ENCODE measurements around the gene TRAPPC3.
A peak's percentile ranks its signal among the peaks of the same experiment; 100 is the strongest.

The TRAPPC3 gene

GRCh38 chr1:36154765-36155407 lies 5.6 kb upstream of the TRAPPC3 start:
- H3K36me3 ChIP-seq (replicated peaks): peaks cover 19% of the 10 kb centered on the region
- no peaks in the 10 kb centered on the region for H3K27me3 ChIP-seq (replicated peaks)
- in situ Hi-C loops (cut with HindIII; ENCODE audit: low pct_ligation_motif_present, low sequenced_read_pairs): no loop called here
- peak overlapping the region; percentile 97 for H3K4me3 ChIP-seq (ENCODE audit: low read depth, low read length)
- DNase-seq: no peak
- TF ChIP-seq CTCF (IDR thresholded peaks at IDR 0.05; ENCODE audit: low read depth, low read length, missing control alignments): no peak
- H3K27ac ChIP-seq: peak overlapping the region; percentile 95

DNA sequence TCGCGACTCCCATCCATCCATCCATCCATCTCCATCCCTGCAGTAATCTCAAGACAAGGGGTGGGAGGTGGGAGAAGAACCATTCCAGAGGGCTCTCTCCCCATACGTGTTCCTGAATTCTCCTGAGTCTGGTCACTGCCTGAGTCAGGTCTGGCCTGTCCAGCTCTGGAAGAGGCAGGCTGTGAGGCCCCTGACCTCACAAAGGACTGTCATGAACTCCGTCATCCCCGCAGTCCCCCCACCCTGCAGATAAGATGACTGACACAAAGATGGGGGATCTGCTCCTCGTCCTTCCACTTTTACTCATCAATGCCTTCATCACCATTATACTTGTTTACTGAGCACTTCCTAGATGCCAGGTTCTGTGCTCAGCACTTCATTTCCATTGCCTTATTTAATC lies 5.0 kb upstream of the TRAPPC3 start:
- in situ Hi-C loops (cut with HindIII; ENCODE audit: low pct_ligation_motif_present, low sequenced_read_pairs): no loop called here
- Histone ChIP-seq H3K36me3 (replicated peaks) (peaks cover 13% of the 10 kb centered on the region), H3K27ac (no peak overlapping the region), H3K27me3 (replicated peaks) (no peaks in the 10 kb centered on the region), H3K4me3 (ENCODE audit: low read depth, low read length) (no peak overlapping the region)
- no peak for TF ChIP-seq CTCF (IDR thresholded peaks at IDR 0.05; ENCODE audit: low read depth, low read length, missing control alignments)
- no peak for DNase-seq

DNA sequence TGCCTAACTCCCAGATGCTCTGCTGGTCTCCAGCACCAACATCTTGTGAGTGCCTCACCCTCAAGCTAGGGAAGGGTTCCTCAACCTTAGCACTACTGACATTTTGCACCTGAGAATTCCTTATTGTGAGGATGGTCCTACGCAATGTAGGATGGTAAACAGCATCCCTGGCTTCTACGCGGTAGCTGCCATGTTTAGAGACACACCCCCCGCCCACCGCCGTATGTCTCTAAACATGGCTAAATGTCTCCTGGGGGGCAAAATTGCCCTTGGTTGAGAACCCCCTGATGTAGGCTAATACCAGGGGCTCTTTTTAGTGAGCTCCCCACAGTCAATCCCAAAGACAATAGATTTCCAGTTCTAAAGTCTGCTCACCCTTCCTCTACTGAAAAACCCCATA lies 4.2 kb upstream of the TRAPPC3 start:
- no peaks in the 10 kb centered on the region for H3K27me3 ChIP-seq (replicated peaks)
- H3K4me3 ChIP-seq (ENCODE audit: low read depth, low read length): no peak overlapping the region
- DNase-seq: no peak
- no peak overlapping the region for H3K27ac ChIP-seq
- TF ChIP-seq CTCF (IDR thresholded peaks at IDR 0.05; ENCODE audit: low read depth, low read length, missing control alignments): no peak
- peaks cover 7% of the 10 kb centered on the region for H3K36me3 ChIP-seq (replicated peaks)
- in situ Hi-C loops (cut with HindIII; ENCODE audit: low pct_ligation_motif_present, low sequenced_read_pairs): no loop called here

GRCh38 chr1:36151845-36152203 lies 2.5 kb upstream of the TRAPPC3 start:
- peaks cover 3% of the 10 kb centered on the region for H3K36me3 ChIP-seq (replicated peaks)
- in situ Hi-C loops (cut with HindIII; ENCODE audit: low pct_ligation_motif_present, low sequenced_read_pairs): no loop called here
- no peaks in the 10 kb centered on the region for H3K27me3 ChIP-seq (replicated peaks)
- no peak for DNase-seq
- peak overlapping the region; percentile 98 for H3K27ac ChIP-seq
- no peak overlapping the region for H3K4me3 ChIP-seq (ENCODE audit: low read depth, low read length)
- no peak for TF ChIP-seq CTCF (IDR thresholded peaks at IDR 0.05; ENCODE audit: low read depth, low read length, missing control alignments)

- no peak for TF ChIP-seq CTCF (IDR thresholded peaks at IDR 0.05; ENCODE audit: low read depth, low read length, missing control alignments)
- no peaks in the 10 kb centered on the region for H3K27me3 ChIP-seq (replicated peaks)
- H3K4me3 ChIP-seq (ENCODE audit: low read depth, low read length): no peak overlapping the region
- in situ Hi-C loops (cut with HindIII; ENCODE audit: low pct_ligation_motif_present, low sequenced_read_pairs): no loop called here
- H3K27ac ChIP-seq: peak overlapping the region; percentile 98
- no peaks in the 10 kb centered on the region for H3K36me3 ChIP-seq (replicated peaks)
- no peak for DNase-seq
Measured at GRCh38 chr1:36151134-36151844, 2.0 kb upstream of the TRAPPC3 start.

All from brain microvascular endothelial cell (primary cell).